ENCODE data around the gene PPIF. TPM values are rescaled to one million over a fixed set of nuclear protein-coding genes. Genes with fewer than 3 reads are reported as not detected.

Gene PPIF
- total and polyA plus RNA-seq, 2 of the 4 experiments (the other 2 are of a cell fraction), result 29.2 to 130 TPM

DNA sequence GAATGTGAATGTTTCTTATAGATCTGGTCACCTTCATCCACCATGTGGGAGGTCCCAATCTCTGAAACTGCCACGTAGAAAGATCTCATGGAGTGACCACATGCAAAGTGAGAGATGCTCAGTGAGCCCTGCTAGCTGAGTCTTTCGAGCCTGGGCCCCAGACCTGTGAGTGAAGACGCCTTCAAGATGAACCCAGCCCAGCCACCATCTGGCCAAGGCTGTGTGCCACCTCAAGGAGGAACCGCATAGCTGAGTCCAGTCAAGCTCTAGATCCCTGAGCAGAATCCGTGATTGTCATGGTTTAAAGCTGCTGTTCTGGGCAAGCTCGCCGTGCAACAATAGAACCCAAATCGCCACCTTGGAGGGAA is 20.2 kb upstream of the PPIF start:
- no peak overlapping the region for H2AFZ ChIP-seq (replicated peaks; ENCODE audit: low read length, poor library complexity)
- 91% methylated on average over 4 of the region's 8 CpGs; no CpG with 5 or more reads in 1 of the 2 experiments for WGBS, 2 experiments (ENCODE audit: extremely low coverage in 2 of 2, insufficient read length in 1 of 2)
- CTCF ChIA-PET, result no interaction called here
- H3K4me3 ChIP-seq (ENCODE audit: insufficient read depth, low read depth, low read length), result no peak overlapping the region
- TF ChIP-seq BHLHE40 (IDR thresholded peaks at IDR 0.05; ENCODE audit: low read depth, low read length) (no peak), POLR2A (IDR thresholded peaks at IDR 0.05; ENCODE audit: low read depth, low read length) (no peak), SMC3 (IDR thresholded peaks at IDR 0.05; ENCODE audit: low read depth, low read length) (no peak), MAZ (IDR thresholded peaks at IDR 0.05; ENCODE audit: borderline replicate concordance, low read depth, low read length) (no peak), MAFK (IDR thresholded peaks at IDR 0.05; ENCODE audit: low read depth, low read length) (no peak)
- no peak overlapping the region for H3K14ac ChIP-seq (replicated peaks; ENCODE audit: low read depth, low read length)
- no peak overlapping the region for H2BK15ac ChIP-seq (ENCODE audit: low read depth, low read length)
- H3K4me1 ChIP-seq (ENCODE audit: control insufficient read depth, insufficient read depth, low read length), result peaks cover 13% of the 10 kb centered on the region
- H3K36me3 ChIP-seq (ENCODE audit: control insufficient read depth, insufficient read depth, low read length), result no peaks in the 10 kb centered on the region
- no peak overlapping the region for H4K5ac ChIP-seq (ENCODE audit: low read depth, low read length)
- no peak overlapping the region for H3K9ac ChIP-seq (ENCODE audit: low read depth, low read length)
- no peak overlapping the region for H2BK120ac ChIP-seq (ENCODE audit: low read depth, low read length)
- no peak overlapping the region for H3K27ac ChIP-seq (ENCODE audit: insufficient read depth, low read length)
- ATAC-seq (ENCODE audit: low read depth), result no peak
- intact Hi-C loops (cut with micrococcal nuclease), result no loop called here
- no TSS peak for BruUV-seq (replicated peaks)
- H3K79me1 ChIP-seq (ENCODE audit: low read depth in 1 of 2, low read length in 2 of 2), result no peaks in the 10 kb centered on the region; a peak in 1 of 4 replicates
- H3K9me3 ChIP-seq (ENCODE audit: control insufficient read depth, insufficient read depth, low read length), result no peaks in the 10 kb centered on the region
- H3K27me3 ChIP-seq (ENCODE audit: control insufficient read depth, insufficient read depth, low read length), result no peaks in the 10 kb centered on the region
- H3K4ac ChIP-seq (ENCODE audit: low read depth, low read length), result no peak overlapping the region; the same call in 1 of the 2 replicates
- no peak overlapping the region for H2AK9ac ChIP-seq (replicated peaks; ENCODE audit: low read depth, low read length, poor library complexity)
- no peak overlapping the region; the same call in 1 of the 2 replicates for H2AK5ac ChIP-seq (ENCODE audit: low read depth, low read length)
- H3K18ac ChIP-seq (ENCODE audit: low read depth, low read length), result no peak overlapping the region
- dilution Hi-C loops (cut with HindIII; ENCODE audit: low sequenced_read_pairs, unreplicated experiment), result no loop called here
- H3K4me2 ChIP-seq (ENCODE audit: low read depth, low read length), result no peak overlapping the region
- no peak overlapping the region for H3K56ac ChIP-seq (ENCODE audit: extremely low read depth, insufficient read depth, low read length)
- no peak overlapping the region for H4K91ac ChIP-seq (ENCODE audit: insufficient read depth, low read depth, low read length)
- in situ Hi-C loops (cut with MboI; ENCODE audit: low sequenced_read_pairs), result no loop called here
- POLR2A ChIA-PET (ENCODE audit: unreplicated experiment), result no interaction called here
- no peak overlapping the region for H2BK5ac ChIP-seq (ENCODE audit: low read depth, low read length, poor library complexity, severe bottlenecking)
- H3K23ac ChIP-seq (ENCODE audit: low read depth, low read length), result no peak overlapping the region
- peaks cover 25% of the 10 kb centered on the region for H3K9me1 ChIP-seq (ENCODE audit: insufficient read depth, low read length)
- H4K20me1 ChIP-seq (ENCODE audit: insufficient read depth, low read length), result no peaks in the 10 kb centered on the region
- no peak for DNase-seq
- no peak overlapping the region for H4K8ac ChIP-seq (ENCODE audit: low read depth in 2 of 2, low read length in 2 of 2)
- no peak overlapping the region for H2BK20ac ChIP-seq (ENCODE audit: low read depth, low read length)
